GM18502 (cell line): ENCODE data around the gene HS3ST6.
A peak's percentile ranks its signal among the peaks of the same experiment; 100 is the strongest.
"Not testable (repeated sequence)": the region's sequence is repeated elsewhere in the genome, so short reads cannot be mapped to it uniquely, and the experiment has no call there.

Experiments
- ATAC-seq: cut with Tn5 transposase; IDR thresholded peaks from one replicate; pipeline ENCODE4 v1.9.1; 2021; ENCODE audit warnings: mild to moderate bottlenecking; ENCODE audit not compliant: unreplicated experiment, poor library complexity

Gene HS3ST6

GRCh38 chr16:1947369-1947670 is 29.1 kb upstream of the HS3ST6 start:
- no peak for ATAC-seq

- no peak for ATAC-seq
Measured at GRCh38 chr16:1946495-1947368, 28.5 kb upstream of the HS3ST6 start.

GRCh38 chr16:1945559-1946391 is 27.6 kb upstream of the HS3ST6 start:
- no peak for ATAC-seq

- ATAC-seq = no peak
Measured at GRCh38 chr16:1944612-1945199, 26.5 kb upstream of the HS3ST6 start.

GRCh38 chr16:1942810-1943726 is 24.9 kb upstream of the HS3ST6 start, which contains the start of gene MSRB1:
Gene MSRB1 (minus strand): TSS chr16:1943199. CDS start chr16:1943156, 43 bp downstream.
- ATAC-seq = peak; percentile 91

- no peak for ATAC-seq
Measured at GRCh38 chr16:1942047-1942809, 24.0 kb upstream of the HS3ST6 start.

GRCh38 chr16:1941162-1942046 is 23.2 kb upstream of the HS3ST6 start:
- ATAC-seq = no peak

- ATAC-seq = no peak
Measured at GRCh38 chr16:1940273-1941161, 22.3 kb upstream of the HS3ST6 start.

- ATAC-seq = not testable (repeated sequence)
Measured at GRCh38 chr16:1939833-1940232, 21.6 kb upstream of the HS3ST6 start.

- no peak for ATAC-seq
Measured at GRCh38 chr16:1938910-1939309, 20.7 kb upstream of the HS3ST6 start.

GRCh38 chr16:1938316-1938715 is 20.1 kb upstream of the HS3ST6 start:
- ATAC-seq = no peak

- ATAC-seq = no peak
Measured at GRCh38 chr16:1936945-1937479, 18.8 kb upstream of the HS3ST6 start.

GRCh38 chr16:1933097-1933661 is 15.0 kb upstream of the HS3ST6 start:
- no peak for ATAC-seq

GRCh38 chr16:1932050-1933028 is 14.1 kb upstream of the HS3ST6 start:
- ATAC-seq = no peak

- ATAC-seq = no peak
Measured at GRCh38 chr16:1930338-1930720, 12.1 kb upstream of the HS3ST6 start.
